Measurements from ENCODE around the gene JAKMIP3.
"Not testable (repeated sequence)": the region's sequence is repeated elsewhere in the genome, so short reads cannot be mapped to it uniquely, and the experiment has no call there.

JAKMIP3 gene

DNA sequence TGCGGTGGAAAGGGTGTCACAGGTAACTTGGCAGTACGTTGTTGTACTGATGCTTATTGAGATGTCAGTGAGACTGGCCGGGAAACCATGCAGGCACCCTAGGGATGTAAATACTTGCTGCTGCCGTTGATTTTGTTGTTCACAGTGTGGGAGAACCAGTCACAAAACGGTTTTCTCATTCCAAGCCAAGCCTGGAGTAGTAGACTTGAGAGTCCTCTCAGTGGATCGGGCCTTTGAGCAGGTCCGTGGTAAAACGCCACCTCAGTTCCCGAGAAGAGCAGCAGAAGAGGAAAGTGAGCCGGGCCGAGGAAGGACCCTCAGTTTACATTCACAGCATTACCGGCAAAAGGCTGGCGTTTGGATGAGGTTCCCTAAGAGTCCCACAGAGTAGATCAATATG, 1.1 kb downstream of the JAKMIP3 start:
- DNase-seq, result no peak

DNA sequence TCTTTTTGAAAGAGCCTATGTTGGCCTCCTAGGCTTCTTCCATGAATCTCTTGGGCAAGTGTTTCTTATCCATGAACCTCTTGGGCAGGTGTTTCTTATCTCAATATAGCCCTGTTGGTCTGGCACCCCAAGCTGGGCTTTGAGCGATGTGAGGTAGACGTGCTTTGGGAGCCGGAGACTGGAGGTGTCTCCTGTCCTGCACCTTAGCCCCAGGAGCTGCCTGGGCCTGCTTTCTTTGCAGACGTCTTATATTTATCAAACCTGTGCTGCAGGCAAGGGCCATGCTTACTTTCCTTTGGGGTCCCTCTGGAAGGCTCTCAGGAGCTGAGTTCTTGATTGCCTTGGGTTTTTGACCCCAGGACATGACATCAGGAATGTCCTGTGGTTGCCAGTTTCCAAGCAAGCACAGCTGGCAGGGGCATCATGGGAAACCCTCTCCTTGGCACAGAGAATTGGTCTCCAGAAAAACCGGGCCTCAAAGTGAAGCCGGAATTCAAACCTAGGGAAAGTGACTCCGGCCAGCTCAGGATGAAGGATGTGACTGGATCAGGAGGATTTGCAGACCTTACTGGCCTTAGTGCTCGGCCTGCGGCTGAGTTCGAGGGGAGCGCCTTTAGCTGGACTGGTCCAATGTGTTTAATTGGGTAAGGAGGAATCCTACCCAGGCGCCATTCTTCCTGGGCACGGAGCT, 2.8 kb downstream of the JAKMIP3 start:
- no peak for DNase-seq

- no peak for DNase-seq
Observed at GRCh38 chr10:132069122-132069848, 3.5 kb downstream of the JAKMIP3 start.

- DNase-seq, result no peak
Observed at GRCh38 chr10:132069849-132070182, 4.1 kb downstream of the JAKMIP3 start.

DNA sequence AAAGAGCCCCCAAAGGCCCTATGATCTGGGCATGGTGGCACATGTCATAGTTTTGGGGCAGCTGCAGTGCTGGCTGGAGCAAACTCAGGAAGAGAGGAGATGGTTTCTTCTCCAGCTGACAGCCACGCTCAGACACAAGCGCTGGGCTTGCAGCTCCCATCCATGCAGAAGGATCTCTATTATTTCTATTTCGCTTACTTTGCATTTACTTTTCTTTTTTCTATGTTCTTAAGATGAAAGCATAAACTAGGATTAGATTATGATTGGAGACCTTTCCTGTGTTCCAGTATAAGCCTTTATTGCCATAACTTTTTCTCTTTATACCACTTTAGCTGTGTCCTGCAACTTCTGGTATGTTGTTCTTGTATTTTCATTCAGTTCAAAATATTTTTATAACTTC, 5.0 kb downstream of the JAKMIP3 start:
- DNase-seq, result no peak

DNA sequence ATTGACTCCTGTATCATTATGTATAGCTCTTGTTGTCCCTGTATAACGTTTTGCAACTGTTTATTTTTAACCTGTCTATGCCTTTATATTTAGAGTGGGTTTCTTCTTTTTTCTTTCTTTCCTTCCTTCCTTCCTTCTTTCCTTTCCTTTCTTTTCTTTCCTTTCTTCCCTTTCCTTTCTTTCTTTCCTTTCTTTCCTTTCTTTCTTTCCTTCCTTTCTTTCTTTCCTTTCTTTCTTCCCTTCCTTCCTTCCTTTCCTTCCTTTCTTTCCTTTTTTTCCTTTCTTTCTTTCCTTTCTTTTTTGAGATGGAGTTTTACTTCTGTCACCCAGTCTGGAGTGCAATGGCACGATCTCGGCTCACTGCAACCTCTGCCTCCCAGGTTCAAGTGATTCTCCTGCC, 5.9 kb downstream of the JAKMIP3 start:
- no peak for DNase-seq

- no peak for DNase-seq
Observed at GRCh38 chr10:132075909-132076577, 10.3 kb downstream of the JAKMIP3 start.

- no peak for DNase-seq
Observed at GRCh38 chr10:132076578-132077081, 10.9 kb downstream of the JAKMIP3 start.

DNA sequence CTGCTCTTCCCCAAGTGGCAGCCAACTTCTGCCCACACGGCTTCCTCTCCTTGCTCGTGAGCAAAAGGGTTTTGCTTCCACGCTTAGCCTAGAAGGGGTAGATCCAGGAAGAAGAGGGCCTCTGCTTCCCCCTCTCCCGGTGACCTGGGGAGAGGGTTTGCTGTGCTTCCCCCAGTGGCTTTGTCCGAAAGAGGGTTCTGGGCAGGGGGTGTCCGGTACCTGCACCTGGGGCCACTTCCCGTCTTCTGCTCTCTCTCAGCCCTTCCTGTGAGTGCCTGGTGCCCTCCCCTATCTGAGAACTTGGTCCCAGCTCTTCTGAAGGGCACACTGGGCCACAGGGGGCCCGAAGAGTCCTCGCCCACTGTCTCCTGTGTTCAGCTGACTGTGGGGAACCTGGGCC, 11.3 kb downstream of the JAKMIP3 start:
- DNase-seq, result no peak

GRCh38 chr10:132078746-132079345, 13.1 kb downstream of the JAKMIP3 start:
- DNase-seq, result no peak

GRCh38 chr10:132084384-132084783, 18.6 kb downstream of the JAKMIP3 start:
- not testable (repeated sequence) for DNase-seq

- not testable (repeated sequence) for DNase-seq
Observed at GRCh38 chr10:132093236-132093635, 27.5 kb downstream of the JAKMIP3 start.

- no peak for DNase-seq
Observed at GRCh38 chr10:132094581-132095234, 29.0 kb downstream of the JAKMIP3 start.

GRCh38 chr10:132095403-132096113, 29.8 kb downstream of the JAKMIP3 start:
- no peak for DNase-seq

DNA sequence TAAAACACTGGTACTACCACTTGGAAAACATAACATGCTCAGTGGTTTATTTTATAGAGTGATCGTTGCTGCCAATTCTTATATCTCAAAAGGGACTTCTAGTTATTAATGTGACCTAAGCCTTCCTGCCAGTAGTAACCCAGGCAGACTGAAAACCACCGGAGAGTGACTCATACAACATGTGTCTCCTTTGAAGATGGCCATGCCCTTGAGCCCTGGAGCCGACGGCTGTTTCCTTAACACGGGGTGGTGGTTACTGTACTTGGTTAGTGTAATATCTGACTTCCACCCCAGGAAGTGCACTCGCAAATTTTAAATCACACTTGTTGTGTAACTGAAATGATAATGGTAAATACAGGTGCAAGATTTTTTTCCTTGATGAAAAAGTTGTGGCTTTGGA, 30.5 kb downstream of the JAKMIP3 start:
- no peak for DNase-seq

DNA sequence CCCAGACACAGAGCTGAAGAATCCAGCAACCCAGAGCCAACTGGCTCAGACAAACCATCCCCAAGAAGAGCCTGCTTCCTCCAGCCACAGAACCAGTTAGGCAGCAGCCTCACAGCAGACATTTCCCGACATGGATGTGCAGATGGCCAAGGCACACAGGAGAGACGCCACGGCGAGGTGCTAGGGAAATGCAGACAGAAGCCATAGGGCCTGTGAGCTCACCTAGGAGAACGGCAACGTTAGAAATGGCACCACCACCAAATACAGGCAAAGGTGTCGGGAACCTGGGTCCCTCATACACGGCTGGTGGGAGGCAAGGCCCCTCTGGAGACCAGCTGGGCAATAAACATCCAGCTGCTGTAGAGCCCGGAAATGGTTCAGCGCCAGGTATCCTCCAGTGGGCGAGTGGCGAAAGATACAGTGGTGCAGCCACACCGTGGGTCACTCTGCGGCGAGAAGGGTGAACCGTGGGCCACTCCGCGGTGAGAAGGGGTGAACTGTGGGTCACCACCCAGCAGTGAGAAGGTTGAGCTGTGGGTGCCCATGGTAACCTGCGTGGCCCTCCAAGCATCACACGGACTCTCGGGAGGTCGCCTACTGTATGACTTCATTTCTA, 31.2 kb downstream of the JAKMIP3 start:
- no peak for DNase-seq

DNA sequence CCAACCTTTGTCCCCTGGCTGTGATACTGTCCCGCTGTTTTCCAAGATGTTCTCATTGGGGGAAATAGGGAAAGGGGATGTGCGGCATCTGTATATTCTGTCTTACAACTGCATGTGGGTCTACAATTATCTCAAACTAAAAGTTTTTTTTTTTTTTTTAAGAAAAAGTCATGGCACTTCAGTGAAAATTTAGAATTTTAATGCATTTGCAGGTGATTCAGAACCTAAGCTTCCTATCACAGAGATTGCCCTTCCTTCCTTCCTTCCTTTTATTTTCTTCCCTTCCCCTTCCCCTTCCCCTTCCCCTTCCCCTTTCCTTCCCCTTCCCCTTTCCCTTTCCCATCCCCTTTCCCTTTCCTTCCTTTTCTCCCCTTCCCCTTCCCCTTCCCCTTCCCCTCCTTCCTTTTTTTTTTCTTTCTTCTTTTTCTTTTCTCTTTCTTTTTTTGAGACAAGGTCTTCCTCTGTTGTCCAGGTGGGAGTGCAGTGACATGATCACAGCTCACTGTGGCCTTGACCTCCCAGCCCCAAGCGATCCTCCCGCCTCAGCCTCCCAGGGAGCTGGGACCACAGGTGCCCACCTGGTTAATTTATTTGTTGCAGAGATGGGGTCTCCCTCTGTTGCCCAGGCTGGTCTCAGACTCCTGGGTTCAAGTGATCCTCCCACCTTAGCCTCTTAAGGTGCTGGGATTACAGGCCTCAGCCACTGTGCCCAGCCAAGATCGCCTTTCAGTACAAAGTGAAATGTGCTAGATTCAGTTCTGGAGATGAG, 32.0 kb downstream of the JAKMIP3 start:
- no peak for DNase-seq

DNA sequence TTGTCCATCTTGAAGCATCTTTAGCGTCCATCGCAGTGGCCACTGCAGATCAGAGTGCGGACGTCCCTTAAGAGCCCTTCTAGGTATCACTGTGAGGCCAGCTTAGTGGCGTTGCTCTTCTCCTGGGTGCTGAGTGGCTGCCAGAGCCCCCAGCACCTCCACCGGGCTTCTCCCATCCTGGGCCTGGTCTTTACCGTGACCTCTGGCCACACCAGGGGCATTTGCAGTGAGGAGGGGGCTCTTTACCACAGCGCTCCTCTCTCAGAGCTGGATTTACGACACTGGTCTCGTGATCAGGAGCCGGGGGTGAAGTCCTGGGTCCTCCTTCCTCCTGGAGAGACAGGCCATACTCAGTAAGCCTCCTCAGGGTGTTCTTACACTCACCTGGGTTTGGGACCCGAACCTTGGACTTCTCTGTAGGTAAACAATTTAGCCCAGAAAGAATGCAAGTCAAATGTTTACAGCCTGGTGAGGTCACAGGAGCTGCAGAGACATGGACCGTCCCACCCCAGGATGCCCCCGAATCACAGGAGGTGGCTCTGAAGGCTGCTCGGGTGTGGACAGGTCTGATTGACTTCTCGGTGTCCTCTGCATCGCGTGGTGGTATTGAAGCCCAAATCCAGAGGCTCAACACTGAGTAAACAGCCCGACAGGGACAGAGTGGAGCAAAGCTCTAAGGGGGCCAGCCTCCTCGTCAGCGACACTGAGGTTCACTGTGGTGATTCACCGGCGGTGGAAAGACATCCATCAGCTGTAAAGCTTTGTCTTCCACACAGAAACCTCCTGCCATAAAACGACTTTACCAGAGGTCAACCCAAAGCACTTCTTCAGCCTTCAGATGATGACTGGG, 33.0 kb downstream of the JAKMIP3 start:
- DNase-seq, result no peak

GRCh38 chr10:132099389-132100090, 33.8 kb downstream of the JAKMIP3 start:
- DNase-seq, result no peak

Data from activated CD8-positive, alpha-beta memory T cell treated with anti-CD3 and anti-CD28 coated beads, Interleukin-2, amount 50 U/mL, for 4 hours (primary cell).